ENCODE data around the gene SNX1. TPM values are rescaled to one million over a fixed set of nuclear protein-coding genes. Genes with fewer than 3 reads are reported as not detected.
"Not testable (repeated sequence)": the region's sequence is repeated elsewhere in the genome, so short reads cannot be mapped to it uniquely, and the experiment has no call there.

Gene SNX1
- total RNA-seq, 2 experiments from 2014 or later = 75.6 to 80.1 TPM

- H3K4me3 Mint-ChIP-seq = no peak overlapping the region
- H3K4me1 Mint-ChIP-seq (ENCODE audit: low read depth) = peaks cover 45% of the 10 kb centered on the region
- peaks cover 7% of the 10 kb centered on the region for H3K36me3 Mint-ChIP-seq (ENCODE audit: low read depth)
- no peaks in the 10 kb centered on the region for H3K27me3 Mint-ChIP-seq
- POLR2A ChIA-PET = interaction anchor here (1.7 kb wide), 1 partner anchor 9 kb away, joined by 3 read pairs; the partner anchor contains the start of gene SNX1
- intact Hi-C loops (cut with micrococcal nuclease) = no loop called here
- CTCF ChIA-PET = interaction anchor here (0.9 kb wide), 1 partner anchor 361 kb away, joined by 3 read pairs; no protein-coding TSS in a partner anchor
- TF ChIP-seq, protein P1, sequence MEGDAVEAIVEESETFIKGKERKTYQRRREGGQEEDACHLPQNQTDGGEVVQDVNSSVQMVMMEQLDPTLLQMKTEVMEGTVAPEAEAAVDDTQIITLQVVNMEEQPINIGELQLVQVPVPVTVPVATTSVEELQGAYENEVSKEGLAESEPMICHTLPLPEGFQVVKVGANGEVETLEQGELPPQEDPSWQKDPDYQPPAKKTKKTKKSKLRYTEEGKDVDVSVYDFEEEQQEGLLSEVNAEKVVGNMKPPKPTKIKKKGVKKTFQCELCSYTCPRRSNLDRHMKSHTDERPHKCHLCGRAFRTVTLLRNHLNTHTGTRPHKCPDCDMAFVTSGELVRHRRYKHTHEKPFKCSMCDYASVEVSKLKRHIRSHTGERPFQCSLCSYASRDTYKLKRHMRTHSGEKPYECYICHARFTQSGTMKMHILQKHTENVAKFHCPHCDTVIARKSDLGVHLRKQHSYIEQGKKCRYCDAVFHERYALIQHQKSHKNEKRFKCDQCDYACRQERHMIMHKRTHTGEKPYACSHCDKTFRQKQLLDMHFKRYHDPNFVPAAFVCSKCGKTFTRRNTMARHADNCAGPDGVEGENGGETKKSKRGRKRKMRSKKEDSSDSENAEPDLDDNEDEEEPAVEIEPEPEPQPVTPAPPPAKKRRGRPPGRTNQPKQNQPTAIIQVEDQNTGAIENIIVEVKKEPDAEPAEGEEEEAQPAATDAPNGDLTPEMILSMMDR (IDR thresholded peaks at IDR 0.05) = no peak
- no peak for ATAC-seq
- H3K9me3 Mint-ChIP-seq = no peaks in the 10 kb centered on the region
- DNase-seq = no peak
- no peak overlapping the region for H3K27ac Mint-ChIP-seq
Measured at GRCh38 chr15:64105113-64105704, 9.4 kb downstream of the SNX1 start.

DNA sequence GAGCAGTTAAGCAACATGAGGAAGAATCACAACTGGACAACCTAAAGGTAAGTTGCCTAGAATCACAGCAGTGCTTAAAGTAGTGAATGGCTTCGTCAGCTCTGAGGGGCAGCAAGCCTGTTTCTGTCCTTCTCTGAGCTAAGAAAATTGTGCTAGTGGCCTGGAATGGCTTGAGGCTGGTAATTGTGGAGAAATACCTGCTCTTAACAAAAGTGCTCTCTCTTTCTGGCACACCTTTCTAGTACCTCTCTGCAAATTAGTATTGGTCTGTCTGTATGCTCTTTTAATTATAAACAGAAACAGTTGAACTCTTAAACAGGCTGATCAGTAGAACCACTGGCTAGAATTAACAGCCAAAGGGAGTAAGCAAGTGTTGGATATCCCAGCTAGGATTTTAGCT is 11.6 kb downstream of the SNX1 start:
- H3K36me3 Mint-ChIP-seq (ENCODE audit: low read depth) = peaks cover 3% of the 10 kb centered on the region
- no peaks in the 10 kb centered on the region for H3K27me3 Mint-ChIP-seq
- TF ChIP-seq, protein P1 (IDR thresholded peaks at IDR 0.05) = no peak
- H3K4me3 Mint-ChIP-seq = no peak overlapping the region
- ChIA-PET POLR2A (no interaction called here), CTCF (no interaction called here)
- no peak for DNase-seq
- H3K9me3 Mint-ChIP-seq = no peaks in the 10 kb centered on the region
- H3K4me1 Mint-ChIP-seq (ENCODE audit: low read depth) = peaks cover 49% of the 10 kb centered on the region
- intact Hi-C loops (cut with micrococcal nuclease) = no loop called here
- no peak for ATAC-seq
- no peak overlapping the region for H3K27ac Mint-ChIP-seq

DNA sequence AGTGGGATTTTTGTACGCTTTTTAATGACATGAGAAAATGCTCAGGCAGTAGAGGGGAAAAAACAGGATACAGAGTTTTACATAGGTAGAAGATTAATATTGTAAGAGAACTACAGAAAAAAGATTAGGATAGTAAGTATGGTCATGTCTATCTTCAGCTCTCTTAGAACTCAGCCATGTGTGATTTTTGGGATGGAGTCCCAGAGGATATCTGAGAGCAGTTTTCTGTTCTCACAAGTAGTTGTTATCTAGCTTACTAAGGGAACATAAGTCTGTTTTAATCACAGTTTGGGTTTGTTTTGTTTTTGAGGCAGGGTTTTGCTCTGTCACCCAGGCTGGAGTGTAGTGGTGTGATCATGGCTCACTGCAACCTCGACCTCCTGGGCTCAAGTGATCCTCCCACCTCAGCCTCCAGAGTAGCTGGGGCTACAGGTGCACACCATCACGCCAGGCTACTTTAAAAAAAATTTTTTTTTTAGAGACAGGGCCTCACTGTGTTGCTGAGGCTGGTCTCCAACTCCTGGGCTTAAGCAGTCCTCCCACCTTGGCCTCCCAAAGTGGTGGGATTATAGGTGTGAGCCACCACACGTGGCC is 14.4 kb downstream of the SNX1 start:
- H3K36me3 Mint-ChIP-seq (ENCODE audit: low read depth) = peaks cover 14% of the 10 kb centered on the region
- H3K27ac Mint-ChIP-seq; DNase-seq; H3K9me3 Mint-ChIP-seq; H3K27me3 Mint-ChIP-seq; ATAC-seq; intact Hi-C loops (cut with micrococcal nuclease); H3K4me3 Mint-ChIP-seq: not testable (repeated sequence)
- H3K4me1 Mint-ChIP-seq (ENCODE audit: low read depth) = peaks cover 39% of the 10 kb centered on the region
- ChIA-PET CTCF (interaction anchor here (0.6 to 1.1 kb wide), 3 partner anchors 43 to 164 kb away, joined by 3 to 5 read pairs (median 3); no protein-coding TSS in a partner anchor), POLR2A (interaction anchor here (0.9 to 1.2 kb wide), 3 partner anchors 9 to 16 kb away, joined by 3 to 5 read pairs (median 4); no protein-coding TSS in a partner anchor)

GRCh38 chr15:64110950-64111678 is 15.3 kb downstream of the SNX1 start:
- no peaks in the 10 kb centered on the region for H3K27me3 Mint-ChIP-seq
- POLR2A ChIA-PET = interaction anchor here (0.9 to 1.2 kb wide), 3 partner anchors 8 to 18 kb away, joined by 4 to 5 read pairs (median 4); partner anchors contain the start of gene CIAO2A

DNA sequence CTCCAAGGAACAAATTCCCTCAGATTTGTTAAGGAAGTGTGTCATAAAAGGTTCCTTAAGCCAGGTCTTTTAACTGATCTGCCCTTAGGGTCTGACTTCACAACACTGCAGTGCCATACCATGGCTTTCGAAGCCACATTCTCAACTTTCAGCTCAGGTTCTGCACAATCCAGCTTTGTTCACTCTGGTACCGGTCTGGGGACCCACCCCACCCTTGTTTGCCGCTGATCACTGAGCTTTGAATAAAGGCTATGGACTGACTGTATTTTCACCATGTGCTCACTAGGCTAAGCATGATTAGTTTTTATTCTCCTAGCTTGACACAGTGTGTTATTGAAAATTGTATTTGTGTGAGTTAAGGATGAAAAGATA is 15.9 kb downstream of the SNX1 start:
- H3K27me3 Mint-ChIP-seq = no peaks in the 10 kb centered on the region
- ChIA-PET POLR2A (interaction anchor here (1.1 kb wide), 1 partner anchor 18 kb away, joined by 4 read pairs; the partner anchor contains the start of gene CIAO2A), CTCF (interaction anchor here (0.7 to 1.3 kb wide), 4 partner anchors 9 to 46 kb away, joined by 3 to 5 read pairs (median 4); no protein-coding TSS in a partner anchor)
- no peak overlapping the region for H3K27ac Mint-ChIP-seq
- no peak overlapping the region for H3K4me3 Mint-ChIP-seq
- H3K36me3 Mint-ChIP-seq (ENCODE audit: low read depth) = peaks cover 14% of the 10 kb centered on the region
- TF ChIP-seq, protein P1 (IDR thresholded peaks at IDR 0.05) = no peak
- H3K9me3 Mint-ChIP-seq = no peaks in the 10 kb centered on the region
- peaks cover 30% of the 10 kb centered on the region for H3K4me1 Mint-ChIP-seq (ENCODE audit: low read depth)
- intact Hi-C loops (cut with micrococcal nuclease) = no loop called here
- ATAC-seq (no peak), DNase-seq (no peak)

More at GRCh38 chr15:64110950-64111678, 15.3 kb downstream of the SNX1 start:
- intact Hi-C loops (cut with micrococcal nuclease) = no loop called here
- ATAC-seq (no peak), DNase-seq (no peak)
- no peak overlapping the region for H3K27ac Mint-ChIP-seq
- TF ChIP-seq, protein P1 (IDR thresholded peaks at IDR 0.05) = no peak
- CTCF ChIA-PET = interaction anchor here (0.7 to 1.3 kb wide), 5 partner anchors 9 to 165 kb away, joined by 3 to 5 read pairs (median 3); no protein-coding TSS in a partner anchor
- H3K9me3 Mint-ChIP-seq = no peaks in the 10 kb centered on the region
- H3K36me3 Mint-ChIP-seq (ENCODE audit: low read depth) = peaks cover 14% of the 10 kb centered on the region
- peaks cover 34% of the 10 kb centered on the region for H3K4me1 Mint-ChIP-seq (ENCODE audit: low read depth)
- no peak overlapping the region for H3K4me3 Mint-ChIP-seq

Data from activated CD8-positive, alpha-beta T cell treated with anti-CD3 and anti-CD28 coated beads for 36 hours (primary cell).